Measurements from ENCODE around the gene SLC38A4.

SLC38A4 gene

GRCh38 chr12:46830731-46831334, 5.0 kb upstream of the SLC38A4 start:
- Mint-ChIP-seq H3K9me3 (peaks cover 5% of the 10 kb centered on the region), H3K36me3 (ENCODE audit: low read depth) (no peaks in the 10 kb centered on the region), H3K4me1 (peaks cover 17% of the 10 kb centered on the region), H3K27me3 (ENCODE audit: low read depth, poor library complexity) (peaks cover 89% of the 10 kb centered on the region), H3K27ac (no peak overlapping the region), H3K4me3 (peak overlapping the region; percentile 83)
- peak; percentile 6 for DNase-seq
- TF ChIP-seq CTCF (IDR thresholded peaks at IDR 0.05): no peak

- H3K36me3 Mint-ChIP-seq (ENCODE audit: low read depth): no peaks in the 10 kb centered on the region
- no peak overlapping the region for H3K27ac Mint-ChIP-seq
- H3K9me3 Mint-ChIP-seq: peaks cover 4% of the 10 kb centered on the region
- DNase-seq: no peak
- no peak for TF ChIP-seq CTCF (IDR thresholded peaks at IDR 0.05)
- H3K4me3 Mint-ChIP-seq: no peak overlapping the region
- H3K4me1 Mint-ChIP-seq: peaks cover 9% of the 10 kb centered on the region
- peaks cover 68% of the 10 kb centered on the region for H3K27me3 Mint-ChIP-seq (ENCODE audit: low read depth, poor library complexity)
Measured at GRCh38 chr12:46824709-46825108, 1.1 kb downstream of the SLC38A4 start.

GRCh38 chr12:46818642-46819041, 7.2 kb downstream of the SLC38A4 start:
- Mint-ChIP-seq H3K4me1 (peaks cover 5% of the 10 kb centered on the region), H3K36me3 (ENCODE audit: low read depth) (no peaks in the 10 kb centered on the region), H3K27me3 (ENCODE audit: low read depth, poor library complexity) (peaks cover 12% of the 10 kb centered on the region), H3K27ac (no peak overlapping the region), H3K9me3 (peaks cover 4% of the 10 kb centered on the region), H3K4me3 (no peak overlapping the region)
- DNase-seq: no peak
- TF ChIP-seq CTCF (IDR thresholded peaks at IDR 0.05): no peak

GRCh38 chr12:46815809-46816208, 10.0 kb downstream of the SLC38A4 start:
- H3K27ac Mint-ChIP-seq: no peak overlapping the region
- H3K9me3 Mint-ChIP-seq: no peaks in the 10 kb centered on the region
- H3K4me1 Mint-ChIP-seq: peaks cover 5% of the 10 kb centered on the region
- no peak overlapping the region for H3K4me3 Mint-ChIP-seq
- no peak for DNase-seq
- H3K36me3 Mint-ChIP-seq (ENCODE audit: low read depth): no peaks in the 10 kb centered on the region
- no peaks in the 10 kb centered on the region for H3K27me3 Mint-ChIP-seq (ENCODE audit: low read depth, poor library complexity)
- no peak for TF ChIP-seq CTCF (IDR thresholded peaks at IDR 0.05)

GRCh38 chr12:46814143-46814542, 11.7 kb downstream of the SLC38A4 start:
- TF ChIP-seq CTCF (IDR thresholded peaks at IDR 0.05): no peak
- Mint-ChIP-seq H3K4me3 (no peak overlapping the region), H3K36me3 (ENCODE audit: low read depth) (no peaks in the 10 kb centered on the region), H3K27ac (no peak overlapping the region), H3K9me3 (no peaks in the 10 kb centered on the region), H3K27me3 (ENCODE audit: low read depth, poor library complexity) (no peaks in the 10 kb centered on the region), H3K4me1 (peaks cover 5% of the 10 kb centered on the region)
- DNase-seq: no peak

- no peak for DNase-seq
- TF ChIP-seq CTCF (IDR thresholded peaks at IDR 0.05): no peak
- Mint-ChIP-seq H3K4me1 (peaks cover 5% of the 10 kb centered on the region), H3K4me3 (no peak overlapping the region), H3K27ac (no peak overlapping the region), H3K27me3 (ENCODE audit: low read depth, poor library complexity) (no peaks in the 10 kb centered on the region), H3K36me3 (ENCODE audit: low read depth) (no peaks in the 10 kb centered on the region), H3K9me3 (no peaks in the 10 kb centered on the region)
Measured at GRCh38 chr12:46811185-46811584, 14.6 kb downstream of the SLC38A4 start.

All from nephron progenitor cell (in vitro differentiated cells).